ENCODE results near the gene FAM169A.

GRCh38 chr5:74765201-74765600 is 101.0 kb downstream of the FAM169A start:
- TF ChIP-seq CTCF (IDR thresholded peaks at IDR 0.05 in 4 of 5, conservative IDR thresholded peaks at IDR 0.05 in 1 of 5) (no peak), POLR2A (IDR thresholded peaks at IDR 0.05) (no peak)

Measured in gastrocnemius medialis (tissue), 4 donors.